SJCRH30 (cell line): ENCODE results near the gene MCF2L. TPM values are rescaled to one million over a fixed set of nuclear protein-coding genes. Genes with fewer than 3 reads are reported as not detected.

Source experiments
- DNase-seq, 2 experiments: peaks; one replicate each; pipeline ENCODE4 v3.0.0-alpha.2; 2015 to 2020
- H3K27ac ChIP-seq: fragments of 250-450 bp; sonication (Bioruptor Pico); 2 replicates; pipeline ENCODE4 v1.5.1; 2020; ENCODE audit warnings: mild to moderate bottlenecking, moderate library complexity
- H3K27me3 ChIP-seq: fragments of 250-450 bp; sonication (Bioruptor Pico); 2 replicates; pipeline ENCODE4 v1.5.1; 2020; ENCODE audit warnings: mild to moderate bottlenecking, moderate library complexity
- H3K36me3 ChIP-seq: fragments of 250-450 bp; sonication (Bioruptor Pico); 2 replicates; pipeline ENCODE4 v1.5.1; 2020; ENCODE audit warnings: mild to moderate bottlenecking, moderate library complexity
- H3K4me1 ChIP-seq: fragments of 250-450 bp; sonication (Bioruptor Pico); 2 replicates; pipeline ENCODE4 v1.5.1; 2020; ENCODE audit warnings: mild to moderate bottlenecking, moderate library complexity
- H3K4me3 ChIP-seq: fragments of 250-450 bp; sonication (Bioruptor Pico); 2 replicates; pipeline ENCODE4 v1.5.1; 2020; ENCODE audit warnings: mild to moderate bottlenecking, moderate library complexity
- H3K9me3 ChIP-seq: fragments of 250-450 bp; sonication (Bioruptor Pico); replicated peaks from 2 replicates; pipeline ENCODE4 v1.5.1; 2020; ENCODE audit warnings: mild to moderate bottlenecking, moderate library complexity
- total RNA-seq: library from RNA; depleted of rRNA; stranded (reverse); fragments of >200 nt; shearing (Covaris generic); gene quantifications from 2 replicates; pipeline ENCODE4 v1.2.3, GENCODE V29; 2014

The MCF2L gene
- total RNA-seq, 1 experiment from 2014 or later, result 4.4 TPM

GRCh38 chr13:113129480-113129879 lies 160.5 kb downstream of the MCF2L start:
- Histone ChIP-seq H3K9me3 (no peaks in the 10 kb centered on the region), H3K27me3 (peaks cover 4% of the 10 kb centered on the region; the same call in 1 of the 2 replicates), H3K27ac (no peak overlapping the region), H3K4me3 (no peak overlapping the region), H3K36me3 (no peaks in the 10 kb centered on the region), H3K4me1 (no peaks in the 10 kb centered on the region)
- no peak for DNase-seq

GRCh38 chr13:113129921-113130750 lies 161.1 kb downstream of the MCF2L start:
- H3K27me3 ChIP-seq, result peaks cover 8% of the 10 kb centered on the region; the same call in 1 of the 2 replicates
- no peaks in the 10 kb centered on the region for H3K4me1 ChIP-seq
- DNase-seq, result no peak
- H3K9me3 ChIP-seq, result no peaks in the 10 kb centered on the region
- H3K4me3 ChIP-seq, result no peak overlapping the region
- H3K36me3 ChIP-seq, result no peaks in the 10 kb centered on the region
- no peak overlapping the region for H3K27ac ChIP-seq

DNA sequence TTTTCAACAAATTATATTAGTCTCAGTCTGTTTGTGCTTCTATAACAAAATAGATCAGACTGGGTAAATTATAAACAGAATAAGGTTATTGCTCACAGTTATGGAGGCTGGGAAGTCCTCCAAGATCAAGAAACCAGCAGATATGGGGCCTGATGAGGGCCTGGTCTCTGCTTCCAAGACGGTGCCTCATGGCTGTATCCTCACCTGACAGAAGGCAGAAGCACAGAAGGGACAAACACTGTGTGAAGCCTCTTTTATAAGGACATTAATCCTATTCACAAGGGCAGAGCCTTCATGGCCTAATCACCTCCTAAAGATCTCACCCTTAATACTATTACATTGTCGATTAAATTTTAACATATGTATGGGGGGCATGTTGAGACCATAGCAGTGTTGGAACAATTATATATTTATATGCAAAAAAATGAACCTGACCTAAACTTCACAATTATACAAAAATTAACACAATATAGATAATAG lies 166.3 kb downstream of the MCF2L start:
- H3K4me3 ChIP-seq, result no peak overlapping the region
- H3K27ac ChIP-seq, result no peak overlapping the region
- no peak for DNase-seq
- H3K9me3 ChIP-seq, result no peaks in the 10 kb centered on the region
- peaks cover 8% of the 10 kb centered on the region; the same call in 1 of the 2 replicates for H3K27me3 ChIP-seq
- no peaks in the 10 kb centered on the region for H3K36me3 ChIP-seq
- no peaks in the 10 kb centered on the region for H3K4me1 ChIP-seq

DNA sequence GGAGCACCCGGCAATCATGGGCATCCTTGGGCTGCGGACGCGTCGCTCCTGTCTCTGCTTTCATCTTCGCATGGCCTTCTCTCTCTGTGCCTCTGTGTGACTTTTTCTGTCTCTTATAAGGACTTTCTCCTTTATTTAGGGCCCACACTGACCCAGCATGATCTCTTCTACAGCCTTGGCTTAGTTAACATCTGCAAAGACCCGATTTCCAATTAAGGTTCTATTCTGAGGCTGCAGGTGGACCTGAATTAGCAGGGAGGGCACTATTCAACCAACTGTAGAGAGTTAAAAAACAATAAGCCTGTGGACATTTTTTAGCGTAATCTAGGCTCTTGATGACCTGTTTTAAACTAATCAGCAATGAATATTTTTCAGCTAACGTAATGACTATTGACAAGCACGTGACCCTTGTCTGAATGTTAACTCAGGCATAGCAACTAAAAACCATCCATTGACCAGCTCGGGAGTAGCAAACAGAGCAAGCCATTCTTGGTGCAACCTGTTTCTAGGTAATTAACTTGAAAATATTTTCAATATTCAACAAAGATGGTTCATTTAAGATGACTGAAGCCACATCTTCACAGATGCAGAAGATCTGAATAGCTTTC lies 168.8 kb downstream of the MCF2L start:
- no peaks in the 10 kb centered on the region for H3K4me1 ChIP-seq
- no peaks in the 10 kb centered on the region for H3K36me3 ChIP-seq
- H3K27me3 ChIP-seq, result peaks cover 6% of the 10 kb centered on the region; the same call in 1 of the 2 replicates
- no peak for DNase-seq
- H3K9me3 ChIP-seq, result no peaks in the 10 kb centered on the region
- H3K27ac ChIP-seq, result no peak overlapping the region
- H3K4me3 ChIP-seq, result no peak overlapping the region

- Histone ChIP-seq H3K27ac (no peak overlapping the region), H3K9me3 (no peaks in the 10 kb centered on the region), H3K36me3 (no peaks in the 10 kb centered on the region), H3K4me1 (no peaks in the 10 kb centered on the region), H3K27me3 (0 out of 2 replicates have a peak, but pooled peaks cover 4% of the 10 kb centered on the region), H3K4me3 (no peak overlapping the region)
- DNase-seq, result no peak
These were observed 170.0 kb downstream of the MCF2L start for GRCh38 chr13:113138792-113139551.

DNA sequence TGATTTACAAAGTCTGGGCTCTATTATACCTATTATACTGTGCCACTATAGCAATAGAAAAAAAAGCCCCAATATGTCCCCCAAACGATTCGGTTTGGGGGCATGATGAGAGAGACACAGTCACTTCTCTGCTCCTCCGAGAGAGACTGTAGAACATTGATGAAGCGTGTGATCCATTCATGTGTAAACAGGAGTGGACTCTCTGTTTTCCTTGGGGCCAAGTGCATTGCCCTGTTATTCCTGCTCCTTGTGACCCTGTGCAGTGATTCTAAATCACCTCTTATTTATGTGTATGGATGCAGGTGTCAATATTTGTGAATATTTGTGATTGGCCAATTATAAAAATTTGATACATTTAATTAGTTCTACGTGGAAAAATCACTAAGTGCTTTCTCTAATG lies 170.6 kb downstream of the MCF2L start:
- Histone ChIP-seq H3K27me3 (0 out of 2 replicates have a peak, but pooled peaks cover 3% of the 10 kb centered on the region), H3K4me3 (no peak overlapping the region), H3K9me3 (no peaks in the 10 kb centered on the region), H3K36me3 (no peaks in the 10 kb centered on the region), H3K4me1 (no peaks in the 10 kb centered on the region), H3K27ac (no peak overlapping the region)
- DNase-seq, result no peak

GRCh38 chr13:113140677-113141600 lies 171.9 kb downstream of the MCF2L start:
- H3K27me3 ChIP-seq, result no peaks in the 10 kb centered on the region
- no peaks in the 10 kb centered on the region for H3K36me3 ChIP-seq
- DNase-seq, result no peak
- H3K4me1 ChIP-seq, result no peaks in the 10 kb centered on the region
- H3K4me3 ChIP-seq, result no peak overlapping the region
- H3K27ac ChIP-seq, result no peak overlapping the region
- no peaks in the 10 kb centered on the region for H3K9me3 ChIP-seq

DNA sequence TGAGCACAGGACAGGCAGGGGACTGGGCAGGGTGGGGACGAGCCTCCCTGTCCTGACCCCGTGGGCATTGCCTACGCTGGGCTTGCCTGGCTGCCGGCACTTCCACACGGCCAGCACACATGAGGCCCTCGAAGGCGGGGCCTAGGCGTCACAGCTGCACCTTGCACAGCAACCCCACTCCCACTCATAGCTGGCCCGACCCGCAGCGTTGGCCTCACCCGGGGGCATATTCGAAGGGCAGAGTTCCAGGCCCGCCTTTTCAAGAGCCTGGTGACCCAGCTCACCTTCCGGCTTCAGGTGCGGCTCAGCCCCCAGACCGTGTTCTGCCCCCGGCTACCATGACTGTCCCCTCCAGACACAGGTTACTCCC lies 172.6 kb downstream of the MCF2L start:
- H3K4me1 ChIP-seq, result no peaks in the 10 kb centered on the region
- no peak overlapping the region for H3K4me3 ChIP-seq
- DNase-seq, result no peak
- no peaks in the 10 kb centered on the region for H3K9me3 ChIP-seq
- no peak overlapping the region for H3K27ac ChIP-seq
- H3K27me3 ChIP-seq, result no peaks in the 10 kb centered on the region
- no peaks in the 10 kb centered on the region for H3K36me3 ChIP-seq

GRCh38 chr13:113142876-113143275 lies 173.9 kb downstream of the MCF2L start:
- no peaks in the 10 kb centered on the region for H3K9me3 ChIP-seq
- no peaks in the 10 kb centered on the region for H3K27me3 ChIP-seq
- H3K27ac ChIP-seq, result no peak overlapping the region
- no peak overlapping the region for H3K4me3 ChIP-seq
- DNase-seq, result no peak
- no peaks in the 10 kb centered on the region for H3K4me1 ChIP-seq
- no peaks in the 10 kb centered on the region for H3K36me3 ChIP-seq

- DNase-seq, result no peak
- no peaks in the 10 kb centered on the region for H3K4me1 ChIP-seq
- H3K27ac ChIP-seq, result no peak overlapping the region
These were observed 174.6 kb downstream of the MCF2L start for GRCh38 chr13:113143466-113144254.

DNA sequence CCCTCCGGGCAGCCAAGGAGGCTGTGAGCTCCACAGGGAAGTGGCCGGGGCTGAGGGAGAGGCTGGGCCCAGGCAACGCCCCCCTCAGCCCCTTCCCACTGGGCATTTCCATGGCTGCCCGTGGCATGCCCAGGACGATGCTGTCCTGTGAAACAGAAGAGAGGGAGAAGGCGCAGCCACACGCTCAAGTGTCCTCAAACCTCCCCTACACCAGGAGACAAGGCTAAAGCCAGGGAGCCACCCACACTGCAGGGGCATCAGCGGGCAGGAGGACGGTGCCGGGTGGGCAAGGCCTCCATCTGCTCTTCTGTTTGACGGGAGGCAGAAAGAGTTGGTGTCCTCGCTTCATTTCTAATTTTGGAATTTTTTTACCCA lies 175.2 kb downstream of the MCF2L start:
- no peak overlapping the region for H3K27ac ChIP-seq
- no peaks in the 10 kb centered on the region for H3K36me3 ChIP-seq
- no peaks in the 10 kb centered on the region for H3K27me3 ChIP-seq
- H3K4me1 ChIP-seq, result no peaks in the 10 kb centered on the region
- DNase-seq, result no peak
- no peaks in the 10 kb centered on the region for H3K9me3 ChIP-seq
- H3K4me3 ChIP-seq, result no peak overlapping the region

More at GRCh38 chr13:113143466-113144254, 174.6 kb downstream of the MCF2L start:
- Histone ChIP-seq H3K27me3 (no peaks in the 10 kb centered on the region), H3K36me3 (no peaks in the 10 kb centered on the region), H3K9me3 (no peaks in the 10 kb centered on the region), H3K4me3 (no peak overlapping the region)

- Histone ChIP-seq H3K27me3 (no peaks in the 10 kb centered on the region), H3K27ac (no peak overlapping the region), H3K36me3 (no peaks in the 10 kb centered on the region), H3K9me3 (no peaks in the 10 kb centered on the region), H3K4me1 (no peaks in the 10 kb centered on the region), H3K4me3 (no peak overlapping the region)
- DNase-seq, result no peak
These were observed 176.5 kb downstream of the MCF2L start for GRCh38 chr13:113145496-113145895.

GRCh38 chr13:113145911-113146598 lies 177.0 kb downstream of the MCF2L start:
- Histone ChIP-seq H3K27ac (no peak overlapping the region), H3K36me3 (no peaks in the 10 kb centered on the region), H3K4me1 (no peaks in the 10 kb centered on the region), H3K9me3 (no peaks in the 10 kb centered on the region), H3K4me3 (no peak overlapping the region), H3K27me3 (no peaks in the 10 kb centered on the region)
- DNase-seq, result no peak
